SK-MEL-5 (cell line): ENCODE measurements around the gene ZNF76. TPM values are rescaled to one million over a fixed set of nuclear protein-coding genes. Genes with fewer than 3 reads are reported as not detected.
"Not testable (repeated sequence)": the region's sequence is repeated elsewhere in the genome, so short reads cannot be mapped to it uniquely, and the experiment has no call there.

Source experiments
- DNase-seq: peaks from one replicate; pipeline ENCODE4 v3.0.0-alpha.2; 2016; ENCODE audit warnings: low read depth, low spot score
- in situ Hi-C: cut with HindIII; loops from 2 replicates; pipeline ENCODE4 v1.10.0; 2016; ENCODE audit warnings: low sequenced_read_pairs, high pct_unique_total_duplicates, low pct_unique_long_range_greater_than_20kb
- total RNA-seq: library from RNA; depleted of rRNA; stranded (reverse); fragments of >200 nt; shearing (Covaris generic); gene quantifications from 2 replicates; pipeline ENCODE4 v1.2.3, GENCODE V29; 2014

Gene ZNF76
- total RNA-seq, 1 experiment from 2014 or later: 10.0 TPM

DNA sequence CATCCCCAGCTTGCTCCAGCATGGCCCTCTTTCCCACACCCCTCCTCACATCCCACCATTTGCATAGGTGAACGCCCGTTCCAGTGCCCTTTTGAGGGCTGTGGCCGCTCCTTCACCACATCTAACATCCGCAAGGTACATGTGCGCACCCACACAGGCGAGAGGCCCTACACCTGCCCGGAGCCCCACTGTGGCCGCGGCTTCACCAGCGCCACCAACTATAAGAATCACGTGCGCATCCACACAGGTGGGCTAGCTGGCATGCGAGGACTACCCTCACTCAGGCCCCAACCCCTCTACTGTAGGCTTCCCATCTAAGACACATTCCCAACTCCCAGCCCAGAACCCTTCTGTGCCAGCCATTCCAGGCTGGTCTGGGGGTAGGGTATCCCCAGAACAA is 32.0 kb downstream of the ZNF76 start:
- in situ Hi-C loops: no loop called here

DNA sequence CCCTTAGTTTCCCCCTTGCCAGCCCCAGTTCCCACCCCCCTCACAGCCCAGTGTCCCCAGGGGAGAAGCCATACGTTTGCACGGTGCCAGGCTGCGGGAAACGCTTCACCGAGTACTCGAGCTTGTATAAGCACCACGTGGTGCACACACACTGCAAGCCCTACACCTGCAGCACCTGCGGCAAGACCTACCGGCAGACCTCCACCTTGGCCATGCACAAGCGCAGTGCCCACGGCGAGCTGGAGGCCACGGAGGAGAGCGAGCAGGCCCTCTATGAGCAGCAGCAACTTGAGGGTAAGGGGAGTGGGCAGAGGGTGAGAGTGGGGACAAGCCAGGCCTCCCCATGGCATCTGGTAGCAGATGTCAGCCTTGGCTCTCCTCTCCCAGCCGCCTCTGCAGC is 33.0 kb downstream of the ZNF76 start:
- in situ Hi-C loops: no loop called here
- no peak for DNase-seq

More for the DNA sequence above, 32.0 kb downstream of the ZNF76 start:
- DNase-seq: no peak

DNA sequence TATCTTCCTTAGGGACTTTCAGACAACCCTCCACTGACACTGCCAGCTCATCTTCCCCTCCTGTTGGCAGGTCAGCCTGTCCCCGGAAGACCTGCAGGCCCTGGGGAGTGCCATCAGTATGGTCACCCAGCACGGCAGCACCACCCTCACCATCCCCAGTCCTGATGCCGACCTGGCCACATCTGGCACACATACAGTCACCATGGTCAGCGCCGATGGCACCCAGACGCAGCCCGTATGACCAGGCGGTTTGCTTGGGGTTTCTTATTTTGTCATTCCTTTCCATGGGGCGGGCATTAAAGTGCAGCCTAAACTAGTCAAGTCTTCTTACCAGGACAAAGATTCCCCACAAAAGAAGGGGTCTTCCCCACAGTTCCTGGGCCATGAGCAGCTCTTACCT is 34.1 kb downstream of the ZNF76 start:
- in situ Hi-C loops: no loop called here
- DNase-seq: no peak

DNA sequence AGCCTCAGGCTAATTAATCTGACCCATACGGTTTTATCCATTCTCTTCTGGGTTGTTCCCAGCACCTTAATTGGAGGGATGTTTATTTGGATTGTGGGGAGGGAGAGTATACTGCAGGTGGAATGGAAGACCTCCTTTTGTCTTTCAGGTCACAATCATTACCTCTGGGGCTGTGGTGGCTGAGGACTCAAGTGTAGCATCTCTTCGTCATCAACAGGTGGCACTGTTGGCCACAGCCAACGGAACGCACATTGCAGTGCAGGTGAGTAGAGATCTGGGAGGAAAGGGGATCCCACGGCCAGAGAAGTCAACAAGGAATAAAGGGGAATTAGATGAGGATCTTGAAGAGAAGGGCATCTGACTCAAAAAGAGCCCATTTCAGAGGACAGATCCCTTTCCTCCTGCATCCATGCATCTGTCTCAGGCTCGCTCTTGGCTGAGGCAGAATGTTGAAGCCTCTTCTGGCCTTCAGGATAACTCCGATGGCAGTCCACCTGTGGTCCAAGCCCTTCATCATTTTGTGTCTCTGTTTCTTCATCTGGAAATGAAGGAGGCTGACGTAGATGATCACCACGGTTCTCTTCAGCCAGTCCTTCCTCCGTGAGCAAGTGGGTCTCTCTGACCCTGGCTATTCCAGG is 34.9 kb downstream of the ZNF76 start:
- DNase-seq: peak; percentile 52
- in situ Hi-C loops: no loop called here

DNA sequence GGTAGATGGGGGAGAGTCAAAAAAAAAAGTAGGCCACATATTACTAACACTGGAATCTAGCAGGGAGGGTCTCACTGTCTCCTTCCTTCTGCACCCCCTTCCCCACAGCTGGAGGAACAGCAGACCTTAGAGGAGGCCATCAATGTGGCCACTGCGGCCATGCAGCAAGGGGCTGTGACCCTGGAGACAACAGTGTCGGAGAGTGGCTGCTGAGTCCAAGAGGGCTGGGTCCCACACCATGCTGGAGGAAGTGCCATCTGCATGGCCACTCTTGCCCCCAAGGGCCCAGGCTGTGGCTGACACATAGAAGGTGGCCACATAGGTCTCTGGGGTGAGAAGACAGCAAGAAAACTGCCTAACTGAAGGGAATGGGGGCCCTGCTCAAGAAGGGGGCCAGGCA is 35.5 kb downstream of the ZNF76 start:
- no peak for DNase-seq
- in situ Hi-C loops: no loop called here

DNA sequence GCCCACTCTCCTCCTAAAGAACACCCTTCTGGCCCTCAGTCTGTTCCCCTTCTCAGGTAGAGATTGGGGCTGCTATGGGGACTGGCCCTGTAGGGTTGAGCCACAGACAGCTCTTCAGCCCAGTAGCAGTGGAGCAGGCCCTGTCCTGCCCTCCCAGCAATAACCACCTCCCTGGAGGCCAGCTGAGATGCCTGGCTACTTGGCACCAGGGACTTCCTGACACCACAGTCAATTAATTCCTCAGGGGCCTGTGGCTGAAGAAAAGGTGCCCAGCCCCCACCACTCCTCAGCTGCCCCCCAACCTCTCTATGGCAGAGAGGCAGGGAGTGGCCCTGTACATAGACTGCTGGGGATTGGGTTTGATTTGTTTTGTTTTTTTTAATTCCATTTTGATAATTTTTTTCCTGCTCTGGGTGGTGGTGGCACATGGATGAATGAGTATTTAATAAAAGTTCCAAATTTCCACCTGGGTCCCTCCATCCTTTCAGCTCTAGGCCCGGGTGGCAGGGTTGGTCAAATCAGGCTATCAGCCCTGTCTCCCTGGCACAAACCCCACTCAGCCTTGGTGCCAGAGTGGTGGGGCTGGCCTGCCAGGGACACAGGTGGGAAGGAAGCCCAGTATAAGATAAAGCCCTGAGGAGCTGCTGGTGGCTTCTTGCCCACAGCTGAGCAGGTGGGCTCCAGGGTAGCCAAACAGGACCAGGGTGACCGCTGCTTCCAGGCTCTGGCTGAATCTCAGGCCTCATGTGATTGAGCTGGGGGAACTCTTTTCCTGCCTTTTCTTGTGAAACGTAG is 36.2 kb downstream of the ZNF76 start:
- in situ Hi-C loops: no loop called here

DNA sequence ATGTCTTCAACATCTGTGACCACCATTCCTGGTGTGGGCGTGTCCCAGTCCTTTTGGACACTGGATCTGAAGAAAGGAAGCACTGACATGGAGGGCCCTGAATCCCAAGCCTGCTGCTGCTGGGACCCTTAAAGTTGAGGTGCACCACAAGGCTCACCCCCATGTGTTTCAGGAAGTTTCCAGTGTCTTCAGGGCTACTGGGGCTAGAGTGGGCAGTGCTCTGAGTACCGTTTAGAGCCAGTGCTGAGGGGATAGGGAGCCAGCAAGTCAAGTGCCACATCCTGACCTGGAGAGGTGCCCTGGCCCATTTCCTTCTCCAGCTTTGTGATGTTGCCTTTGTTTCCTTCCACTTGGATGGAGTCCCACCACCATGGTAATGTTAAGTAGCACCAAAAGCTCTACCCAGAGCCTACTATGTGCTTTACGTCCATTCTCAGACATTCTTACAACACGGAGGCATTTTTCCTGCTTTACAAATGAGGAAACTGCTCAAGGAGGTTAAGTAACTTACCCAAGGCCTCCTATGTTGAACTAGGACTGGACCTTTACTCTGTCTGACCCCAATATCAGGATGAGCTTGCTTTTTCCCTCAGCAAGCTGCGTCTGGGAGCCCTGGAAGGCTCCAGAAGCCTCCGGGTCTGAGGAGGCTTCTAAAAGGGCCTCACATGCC is 37.5 kb downstream of the ZNF76 start:
- DNase-seq: no peak
- in situ Hi-C loops: no loop called here

More for the DNA sequence above, 36.2 kb downstream of the ZNF76 start:
- DNase-seq: no peak

DNA sequence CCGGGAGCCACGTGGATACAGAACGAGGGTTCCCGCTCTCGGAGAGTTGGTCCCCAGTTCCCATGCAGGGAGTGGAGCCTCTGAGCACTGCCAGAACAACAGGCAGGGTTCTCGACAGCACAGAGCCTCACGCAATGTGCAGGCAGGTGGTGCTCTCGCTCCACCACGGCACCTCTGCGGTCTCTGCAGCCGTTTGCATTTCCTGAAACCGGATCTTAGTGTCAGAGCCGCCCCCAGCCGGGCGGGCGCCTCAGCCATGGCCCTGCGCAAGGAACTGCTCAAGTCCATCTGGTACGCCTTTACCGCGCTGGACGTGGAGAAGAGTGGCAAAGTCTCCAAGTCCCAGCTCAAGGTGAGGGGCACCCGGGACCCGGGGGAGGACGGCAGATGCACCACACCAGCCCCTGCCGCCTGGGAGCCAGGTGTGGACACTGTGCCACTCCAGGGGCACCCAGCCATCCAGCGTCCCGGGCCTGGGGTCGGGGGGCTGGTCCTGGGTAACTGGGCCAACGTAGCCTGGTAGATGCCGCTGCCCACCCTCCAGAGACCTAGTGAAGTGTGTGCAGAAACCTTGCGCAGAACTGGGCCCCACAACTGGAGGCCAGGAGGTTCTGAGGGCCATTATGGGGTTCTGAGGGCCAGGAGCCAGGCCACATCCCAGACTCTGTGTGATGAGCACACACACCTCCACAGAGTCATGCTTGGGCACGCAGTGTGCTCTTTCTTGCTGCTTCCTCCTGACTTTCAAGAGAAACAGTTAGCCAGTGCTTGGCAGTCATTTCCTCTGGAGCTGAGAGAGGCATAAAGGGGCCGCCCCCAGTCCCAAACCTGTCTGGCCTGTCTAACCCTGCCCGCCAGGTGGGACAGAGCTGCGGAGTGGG is 38.3 kb downstream of the ZNF76 start, which contains the start of gene DEF6:
Gene DEF6 (plus strand): TSS at position 218 of the 881 bp plus-strand sequence. CDS start 39 bp downstream, at position 257.
- in situ Hi-C loops: no loop called here
- peak; percentile 46 for DNase-seq

DNA sequence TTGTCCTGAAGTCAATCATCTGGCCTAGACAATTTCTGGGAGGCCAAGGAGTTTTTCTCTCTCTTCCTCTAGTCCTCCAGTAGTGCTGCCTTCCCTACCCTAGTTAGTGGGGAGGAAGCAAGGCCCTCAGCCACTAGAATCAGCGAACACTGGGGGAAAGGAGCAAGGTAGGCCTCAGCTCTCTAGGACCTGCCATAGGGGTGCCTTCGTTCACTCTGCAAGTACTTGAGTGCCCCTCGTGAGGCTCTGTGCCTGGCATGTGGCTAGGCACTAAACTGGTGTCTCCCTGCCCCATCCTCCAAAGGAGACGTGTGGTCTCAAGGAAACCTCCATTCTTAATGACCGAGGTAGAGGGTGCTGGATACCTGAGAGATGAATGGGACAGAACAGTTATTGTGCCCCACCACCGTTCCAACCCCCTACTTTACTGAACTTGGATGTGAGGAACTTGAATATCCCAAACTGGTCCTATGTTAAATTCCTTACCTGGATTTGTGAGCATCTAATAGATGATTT is 39.1 kb downstream of the ZNF76 start:
- in situ Hi-C loops: no loop called here
- DNase-seq: no peak

DNA sequence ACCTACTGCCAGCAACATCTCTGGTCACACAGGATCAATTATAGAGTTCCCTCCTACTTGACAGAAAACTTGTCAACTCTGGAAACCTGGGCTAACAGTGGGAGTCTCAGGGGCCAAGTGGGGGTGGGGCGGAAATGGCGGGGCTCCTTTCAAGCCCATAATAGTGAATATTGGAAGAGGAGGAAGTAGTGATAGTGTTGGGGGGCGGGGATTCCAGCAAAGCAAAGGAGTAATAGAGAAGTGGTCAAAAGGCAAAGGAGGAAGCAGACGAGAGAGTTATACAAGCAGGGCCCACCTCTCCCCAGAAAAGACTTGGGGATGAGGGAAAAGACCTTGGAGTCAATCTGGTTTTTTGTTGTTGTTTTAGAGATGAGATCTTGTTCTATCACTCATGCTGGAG is 40.1 kb downstream of the ZNF76 start:
- no peak for DNase-seq
- in situ Hi-C loops: no loop called here

DNA sequence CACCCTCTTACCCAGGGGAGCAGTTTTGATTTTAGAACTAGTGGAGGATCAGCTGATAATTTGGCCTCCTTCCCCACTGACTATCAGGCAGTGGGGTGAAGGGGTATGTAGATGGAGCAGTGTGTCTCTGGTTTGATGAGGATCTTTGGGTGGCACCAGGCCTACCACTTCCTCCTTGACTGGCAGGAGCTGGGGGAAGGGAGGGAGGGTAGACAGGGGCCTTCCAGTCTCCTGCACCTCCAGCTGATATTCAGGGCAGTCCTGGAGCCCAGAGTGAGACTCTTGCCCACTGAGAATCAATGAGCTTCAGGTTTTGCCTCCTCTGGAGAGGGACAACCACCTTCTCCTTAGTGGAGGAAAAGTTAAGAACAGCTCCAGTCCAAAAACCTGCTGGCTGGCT is 41.3 kb downstream of the ZNF76 start:
- no peak for DNase-seq
- in situ Hi-C loops: no loop called here

DNA sequence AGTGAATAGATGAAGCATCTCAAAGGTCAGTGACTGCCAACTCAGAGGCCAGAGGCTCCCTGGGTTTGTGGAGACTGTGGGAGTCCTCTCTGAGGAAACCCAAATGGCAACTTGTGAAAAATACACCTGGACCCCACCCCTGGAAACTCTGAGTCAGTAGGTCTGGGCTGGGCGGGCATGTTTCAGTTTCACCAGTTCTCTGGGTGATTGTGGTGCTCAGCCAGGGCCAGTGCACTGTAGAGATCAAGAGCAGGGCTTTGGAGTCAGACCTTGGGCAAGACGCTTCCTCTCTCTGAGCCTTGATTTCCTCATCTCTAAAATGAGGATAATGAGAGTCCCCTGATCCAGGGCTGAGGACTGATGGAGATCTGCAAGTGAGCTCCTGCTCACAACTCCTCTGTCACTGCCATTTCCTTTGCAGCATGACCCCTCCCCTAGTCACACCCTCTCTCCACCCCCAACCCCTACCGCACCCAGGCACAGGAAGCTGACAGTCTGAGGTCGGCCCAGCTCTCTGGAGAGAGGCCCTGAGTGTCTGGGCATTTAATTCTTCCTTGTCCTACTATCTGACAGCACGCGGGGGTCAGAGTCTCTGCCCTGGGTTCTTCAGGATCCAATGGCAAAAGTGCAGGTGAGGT is 43.2 kb downstream of the ZNF76 start:
- in situ Hi-C loops: no loop called here
- peak; percentile 51 for DNase-seq

DNA sequence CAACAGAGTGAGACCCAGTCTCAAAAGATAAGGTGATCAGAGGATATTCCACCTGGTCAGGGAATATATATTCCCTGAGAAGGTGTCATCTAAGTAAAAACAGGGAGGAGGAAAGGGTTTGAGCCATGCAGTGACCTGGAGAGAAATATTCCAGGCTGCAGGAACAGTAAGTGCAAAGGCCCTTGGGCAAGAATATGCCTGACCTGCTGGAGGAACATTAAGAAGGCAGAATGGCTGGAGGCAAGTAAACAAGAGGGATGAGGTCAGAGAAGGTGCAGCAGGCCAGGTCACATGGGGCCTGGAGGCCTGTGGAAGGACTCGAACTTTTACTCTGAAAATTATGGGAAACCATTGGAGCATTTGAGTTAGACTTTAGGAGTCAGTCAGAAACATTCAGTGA is 44.8 kb downstream of the ZNF76 start:
- in situ Hi-C loops: no loop called here
- DNase-seq: no peak

DNA sequence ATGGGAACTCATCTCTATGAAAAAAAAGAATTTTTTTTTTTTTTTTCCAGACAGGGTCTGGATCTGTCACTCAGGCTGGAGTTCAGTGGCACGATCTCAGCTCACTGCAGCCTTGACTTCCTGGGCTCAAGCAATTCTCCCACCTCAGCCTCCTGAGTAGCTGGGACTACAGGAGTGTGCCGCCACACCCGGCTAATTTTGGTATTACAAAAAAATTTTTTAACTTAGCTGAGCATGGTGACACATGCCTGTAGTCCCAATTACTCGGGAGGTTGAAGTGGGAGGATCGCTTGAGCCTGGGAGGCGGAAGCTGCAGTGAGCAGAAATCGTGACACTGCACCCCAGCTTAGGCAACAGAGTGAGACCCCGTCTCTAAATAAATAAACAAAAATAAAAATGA is 45.6 kb downstream of the ZNF76 start:
- in situ Hi-C loops: no loop called here
- peak; percentile 54 for DNase-seq

DNA sequence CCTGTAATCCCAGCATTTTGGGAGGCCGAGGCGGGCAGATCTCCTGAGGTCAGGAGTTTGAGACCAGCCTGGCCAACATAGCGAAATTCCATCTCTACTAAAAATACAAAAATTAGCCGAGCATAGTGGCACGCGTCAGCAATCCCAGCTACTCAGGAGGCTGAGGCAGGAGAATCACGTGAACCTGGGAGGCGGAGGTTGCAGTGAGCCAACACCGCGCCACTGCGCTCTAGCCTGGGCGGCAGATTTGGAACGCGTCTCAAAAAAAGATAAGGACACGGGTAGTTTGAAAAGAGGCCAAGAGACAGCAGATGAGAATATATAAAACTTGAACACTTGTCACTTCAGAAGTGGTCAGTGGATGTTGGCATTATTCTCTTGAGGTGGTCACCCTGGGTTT is 47.6 kb downstream of the ZNF76 start:
- in situ Hi-C loops, DNase-seq: not testable (repeated sequence)

DNA sequence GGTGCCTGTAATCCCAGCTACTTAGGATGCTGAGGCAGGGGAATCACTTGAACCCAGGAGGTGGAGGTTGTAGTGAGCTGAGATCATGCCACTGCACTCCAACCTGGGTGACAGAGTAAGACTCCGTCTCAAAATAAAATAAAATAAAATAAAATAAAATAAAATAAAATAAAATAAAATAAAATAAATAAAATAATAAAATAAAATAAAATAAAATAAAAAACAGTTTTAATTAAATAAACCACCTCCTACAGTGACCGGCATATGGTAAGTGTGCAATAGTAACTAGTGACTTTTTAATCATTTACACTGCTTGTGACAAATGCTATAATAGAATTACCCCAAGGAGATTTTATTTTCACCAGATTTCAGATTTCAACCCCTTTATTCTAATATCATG is 49.0 kb downstream of the ZNF76 start:
- DNase-seq, in situ Hi-C loops: not testable (repeated sequence)

DNA sequence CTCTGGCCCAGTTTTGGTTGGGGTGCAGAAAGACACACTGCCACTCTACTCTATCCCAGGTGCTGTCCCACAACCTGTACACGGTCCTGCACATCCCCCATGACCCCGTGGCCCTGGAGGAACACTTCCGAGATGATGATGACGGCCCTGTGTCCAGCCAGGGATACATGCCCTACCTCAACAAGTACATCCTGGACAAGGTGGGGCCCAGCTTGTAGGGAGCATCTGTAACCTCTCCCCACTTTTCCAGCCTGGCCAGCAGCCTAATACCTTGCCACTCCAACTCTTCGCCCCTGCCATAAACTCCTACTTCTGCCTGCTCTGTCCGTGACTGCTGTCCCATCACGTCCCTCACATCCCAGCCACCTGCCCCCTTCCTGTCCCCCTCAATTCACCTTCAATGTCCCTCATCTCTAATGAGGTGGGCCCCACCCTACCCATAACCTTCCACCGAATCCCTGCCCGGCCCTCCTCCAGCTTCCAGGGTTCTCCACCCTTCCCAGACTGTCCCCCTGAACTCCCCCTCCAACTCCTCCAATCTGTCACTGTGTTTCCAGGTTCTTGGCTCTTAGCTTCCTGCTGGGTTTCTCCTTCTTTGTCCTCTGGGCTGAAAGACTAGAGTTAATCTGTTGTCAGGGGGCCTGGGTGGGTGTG is 50.2 kb downstream of the ZNF76 start:
- in situ Hi-C loops: no loop called here
- DNase-seq: no peak
